DOHH2 (cell line): ENCODE data around the gene USP20.

Source experiments
- EZH2phosphoT487 ChIP-seq: fragments of 200-600 bp; sonication (generic); IDR thresholded peaks from 2 replicates; pipeline ENCODE4 v1.6.1; 2017; ENCODE audit warnings: borderline replicate concordance, mild to moderate bottlenecking, antibody characterized with exemption, low read length, moderate library complexity, mixed read lengths
- TF ChIP-seq, protein P1 (sequence below): fragments of 200-600 bp; sonication (generic); IDR thresholded peaks from one replicate; pipeline ENCODE4 v1.5.1; 2014; ENCODE audit warnings: antibody characterized with exemption, mild to moderate bottlenecking, low read depth, low read length; ENCODE audit not compliant: poor library complexity, severe bottlenecking

- no peak for TF ChIP-seq EZH2phosphoT487
- TF ChIP-seq, protein P1, sequence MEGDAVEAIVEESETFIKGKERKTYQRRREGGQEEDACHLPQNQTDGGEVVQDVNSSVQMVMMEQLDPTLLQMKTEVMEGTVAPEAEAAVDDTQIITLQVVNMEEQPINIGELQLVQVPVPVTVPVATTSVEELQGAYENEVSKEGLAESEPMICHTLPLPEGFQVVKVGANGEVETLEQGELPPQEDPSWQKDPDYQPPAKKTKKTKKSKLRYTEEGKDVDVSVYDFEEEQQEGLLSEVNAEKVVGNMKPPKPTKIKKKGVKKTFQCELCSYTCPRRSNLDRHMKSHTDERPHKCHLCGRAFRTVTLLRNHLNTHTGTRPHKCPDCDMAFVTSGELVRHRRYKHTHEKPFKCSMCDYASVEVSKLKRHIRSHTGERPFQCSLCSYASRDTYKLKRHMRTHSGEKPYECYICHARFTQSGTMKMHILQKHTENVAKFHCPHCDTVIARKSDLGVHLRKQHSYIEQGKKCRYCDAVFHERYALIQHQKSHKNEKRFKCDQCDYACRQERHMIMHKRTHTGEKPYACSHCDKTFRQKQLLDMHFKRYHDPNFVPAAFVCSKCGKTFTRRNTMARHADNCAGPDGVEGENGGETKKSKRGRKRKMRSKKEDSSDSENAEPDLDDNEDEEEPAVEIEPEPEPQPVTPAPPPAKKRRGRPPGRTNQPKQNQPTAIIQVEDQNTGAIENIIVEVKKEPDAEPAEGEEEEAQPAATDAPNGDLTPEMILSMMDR = no peak
Measured at GRCh38 chr9:129898185-129898584, 62.9 kb downstream of the USP20 start.
